ELR (cell line): ENCODE data around the gene KRT84.

Experiments used
- DNase-seq: peaks from one replicate; pipeline ENCODE4 v3.0.0-alpha.2; 2015; ENCODE audit warnings: low read depth

Gene KRT84, protein sequence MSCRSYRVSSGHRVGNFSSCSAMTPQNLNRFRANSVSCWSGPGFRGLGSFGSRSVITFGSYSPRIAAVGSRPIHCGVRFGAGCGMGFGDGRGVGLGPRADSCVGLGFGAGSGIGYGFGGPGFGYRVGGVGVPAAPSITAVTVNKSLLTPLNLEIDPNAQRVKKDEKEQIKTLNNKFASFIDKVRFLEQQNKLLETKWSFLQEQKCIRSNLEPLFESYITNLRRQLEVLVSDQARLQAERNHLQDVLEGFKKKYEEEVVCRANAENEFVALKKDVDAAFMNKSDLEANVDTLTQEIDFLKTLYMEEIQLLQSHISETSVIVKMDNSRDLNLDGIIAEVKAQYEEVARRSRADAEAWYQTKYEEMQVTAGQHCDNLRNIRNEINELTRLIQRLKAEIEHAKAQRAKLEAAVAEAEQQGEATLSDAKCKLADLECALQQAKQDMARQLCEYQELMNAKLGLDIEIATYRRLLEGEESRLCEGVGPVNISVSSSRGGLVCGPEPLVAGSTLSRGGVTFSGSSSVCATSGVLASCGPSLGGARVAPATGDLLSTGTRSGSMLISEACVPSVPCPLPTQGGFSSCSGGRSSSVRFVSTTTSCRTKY

DNA sequence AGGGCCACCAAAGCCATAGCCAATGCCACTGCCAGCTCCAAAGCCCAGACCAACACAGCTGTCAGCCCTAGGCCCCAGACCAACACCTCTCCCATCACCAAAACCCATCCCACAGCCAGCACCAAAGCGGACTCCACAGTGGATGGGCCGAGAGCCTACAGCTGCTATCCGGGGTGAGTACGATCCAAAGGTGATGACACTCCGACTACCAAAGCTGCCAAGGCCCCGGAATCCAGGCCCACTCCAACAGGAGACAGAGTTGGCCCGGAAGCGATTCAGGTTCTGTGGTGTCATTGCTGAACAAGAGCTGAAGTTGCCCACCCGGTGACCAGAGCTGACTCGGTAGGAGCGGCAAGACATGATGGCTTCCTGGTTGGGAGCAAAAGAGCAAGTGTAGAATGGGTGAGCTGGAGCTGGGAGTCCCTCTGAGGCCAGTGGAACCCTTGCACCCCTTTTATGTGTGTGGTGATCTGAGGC is at the start of gene KRT84:
Gene KRT84 (minus strand): TSS at position 427 of the 477 bp plus-strand sequence. CDS start 67 bp downstream, at position 360.
- DNase-seq: no peak

- peak; percentile 67 for DNase-seq
Observed at GRCh38 chr12:52434760-52435530, 49.5 kb upstream of the KRT84 start.

GRCh38 chr12:52434081-52434733 is 48.8 kb upstream of the KRT84 start, which contains the start of gene KRT75:
TSS of gene KRT75 (minus strand) at chr12:52434371. CDS start at chr12:52434304, 67 bp downstream.
- no peak for DNase-seq

GRCh38 chr12:52433501-52434080 is 48.1 kb upstream of the KRT84 start:
- DNase-seq: no peak

DNA sequence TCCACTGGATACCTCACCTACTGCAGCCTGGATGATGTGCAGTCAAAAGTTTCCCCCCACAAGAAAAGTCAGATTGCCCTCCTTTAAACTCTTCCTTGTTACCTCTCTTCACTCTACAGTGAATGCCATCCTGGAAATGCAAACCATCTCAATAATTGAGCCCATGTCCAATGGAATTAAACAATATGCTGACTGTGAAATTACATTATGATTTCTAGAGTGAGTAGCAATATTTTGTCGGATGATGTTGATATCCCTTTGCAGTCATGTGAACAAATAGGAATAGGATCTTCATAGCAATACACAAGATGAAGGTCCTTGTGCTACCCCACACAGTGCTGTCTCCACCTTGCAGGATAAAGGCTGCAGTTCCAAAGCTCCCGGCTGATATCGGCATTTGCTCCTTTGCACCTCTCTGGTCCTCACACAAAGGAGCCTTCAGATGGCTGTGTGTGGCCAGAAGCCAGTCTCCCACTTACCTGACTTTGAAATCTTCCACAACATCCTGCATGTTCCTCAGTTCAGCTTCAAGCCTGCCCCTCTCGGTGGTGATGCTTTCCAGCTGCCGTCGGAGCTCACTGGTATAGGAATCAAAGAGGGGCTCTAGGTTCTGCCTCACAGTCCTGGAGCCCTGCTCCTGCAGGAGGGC is 47.2 kb upstream of the KRT84 start:
- DNase-seq: no peak

GRCh38 chr12:52428121-52428520 is 42.7 kb upstream of the KRT84 start:
- no peak for DNase-seq

- DNase-seq: no peak
Observed at GRCh38 chr12:52427083-52427482, 41.6 kb upstream of the KRT84 start.

DNA sequence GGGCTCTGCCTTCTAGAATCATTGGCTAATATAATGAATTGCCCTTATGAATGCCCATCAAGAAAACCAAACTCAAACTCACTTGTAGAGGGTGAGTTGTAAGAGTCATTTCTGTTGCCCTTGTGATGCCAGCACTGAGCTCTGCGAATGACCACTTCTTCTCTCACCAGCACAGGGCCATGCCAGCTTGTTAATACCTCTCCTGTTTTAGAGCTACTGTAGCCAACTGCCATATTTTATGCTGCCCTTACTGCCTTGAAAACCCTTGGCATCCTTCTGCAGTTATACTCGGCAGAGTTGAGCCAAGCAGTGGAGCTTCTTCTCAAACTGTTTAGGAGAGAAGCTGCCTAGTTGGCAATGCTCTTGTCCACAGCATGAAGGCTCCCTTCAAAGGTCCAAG is 40.6 kb upstream of the KRT84 start:
- no peak for DNase-seq

DNA sequence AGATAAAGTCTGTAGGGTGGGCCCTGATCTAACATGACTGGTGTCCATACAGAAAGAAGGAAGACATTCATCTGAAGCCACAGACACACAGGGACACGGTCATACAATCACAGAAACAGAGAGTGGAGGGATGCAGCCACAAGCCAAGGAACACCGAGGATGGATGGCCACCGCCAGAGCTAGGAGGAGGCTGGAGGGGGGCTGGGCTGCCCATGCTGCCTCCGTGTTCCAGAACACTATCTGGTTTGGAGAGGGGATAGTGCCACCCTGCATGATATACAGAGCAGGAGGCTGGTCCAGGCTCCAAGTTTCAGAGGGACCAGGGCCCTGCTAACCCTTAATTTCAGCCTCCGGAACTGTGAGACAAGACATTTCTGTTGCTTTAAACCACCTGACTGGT is 40.0 kb upstream of the KRT84 start:
- DNase-seq: no peak

GRCh38 chr12:52423661-52424500 is 38.4 kb upstream of the KRT84 start:
- DNase-seq: no peak

- no peak for DNase-seq
Observed at GRCh38 chr12:52423035-52423434, 37.6 kb upstream of the KRT84 start.

DNA sequence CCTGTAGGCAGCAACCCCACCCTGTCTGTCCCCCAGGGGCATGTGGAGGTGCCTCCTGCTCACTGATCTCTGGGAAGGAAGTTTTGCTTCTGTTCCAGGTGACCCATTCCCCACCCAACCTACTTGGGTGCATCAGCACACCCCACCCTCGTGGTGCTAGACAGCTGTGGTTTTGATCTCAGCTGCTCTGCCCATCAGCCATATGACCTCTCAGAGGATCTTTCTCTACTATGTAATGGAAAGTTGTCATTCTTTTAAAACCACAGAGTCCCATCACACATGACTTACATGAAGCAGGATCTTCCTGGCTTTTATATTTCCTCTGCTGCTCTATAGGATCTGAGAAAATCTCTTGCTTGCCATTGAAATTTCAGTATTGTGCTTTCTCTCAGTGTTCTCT is 34.2 kb upstream of the KRT84 start:
- DNase-seq: no peak

DNA sequence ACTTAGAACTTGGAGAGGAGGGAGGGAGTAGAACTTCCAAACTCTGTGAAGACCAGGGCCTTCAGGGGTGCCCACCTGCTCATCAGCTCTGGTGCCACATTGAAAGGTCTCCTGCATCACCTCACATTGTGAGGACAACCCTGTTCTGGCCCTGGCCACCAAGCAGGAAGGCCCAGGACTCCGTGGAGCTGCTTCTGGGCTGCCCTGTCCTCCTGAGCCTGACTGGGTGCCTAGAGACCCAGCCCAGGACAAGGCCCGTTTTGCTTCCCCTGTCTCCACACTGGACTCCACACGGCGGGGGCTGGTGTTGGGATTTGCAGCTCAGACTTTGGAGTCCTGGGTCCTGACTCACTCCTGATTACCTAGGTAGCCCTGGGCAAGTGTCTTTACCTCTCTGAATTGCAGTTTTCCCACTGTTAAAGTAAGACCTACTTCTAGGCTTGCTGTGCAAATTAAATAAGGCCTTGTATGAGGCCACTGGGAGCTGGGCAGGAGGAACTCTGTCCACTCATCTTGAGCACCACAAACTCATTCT is 33.2 kb upstream of the KRT84 start:
- DNase-seq: no peak

DNA sequence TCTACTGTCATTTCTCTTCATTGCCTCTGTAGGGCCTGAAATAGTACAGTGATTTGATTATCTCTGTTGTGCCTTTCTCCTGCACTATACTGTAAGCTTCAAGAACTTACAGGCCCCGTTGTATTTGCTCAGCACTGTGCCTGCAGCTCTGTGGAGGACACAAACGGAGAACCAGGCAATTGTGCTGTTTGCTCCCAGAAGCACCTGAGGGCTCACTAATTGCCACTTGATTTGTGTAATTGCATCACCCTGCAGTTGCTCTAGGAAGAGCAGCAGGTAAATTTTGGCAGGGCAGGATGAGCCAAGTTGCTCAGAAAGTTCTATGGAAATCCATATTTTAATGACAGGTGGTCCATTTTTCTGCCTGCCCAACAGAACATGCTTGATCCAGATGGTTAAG is 32.3 kb upstream of the KRT84 start:
- DNase-seq: no peak

GRCh38 chr12:52416795-52417194 is 31.3 kb upstream of the KRT84 start:
- no peak for DNase-seq

DNA sequence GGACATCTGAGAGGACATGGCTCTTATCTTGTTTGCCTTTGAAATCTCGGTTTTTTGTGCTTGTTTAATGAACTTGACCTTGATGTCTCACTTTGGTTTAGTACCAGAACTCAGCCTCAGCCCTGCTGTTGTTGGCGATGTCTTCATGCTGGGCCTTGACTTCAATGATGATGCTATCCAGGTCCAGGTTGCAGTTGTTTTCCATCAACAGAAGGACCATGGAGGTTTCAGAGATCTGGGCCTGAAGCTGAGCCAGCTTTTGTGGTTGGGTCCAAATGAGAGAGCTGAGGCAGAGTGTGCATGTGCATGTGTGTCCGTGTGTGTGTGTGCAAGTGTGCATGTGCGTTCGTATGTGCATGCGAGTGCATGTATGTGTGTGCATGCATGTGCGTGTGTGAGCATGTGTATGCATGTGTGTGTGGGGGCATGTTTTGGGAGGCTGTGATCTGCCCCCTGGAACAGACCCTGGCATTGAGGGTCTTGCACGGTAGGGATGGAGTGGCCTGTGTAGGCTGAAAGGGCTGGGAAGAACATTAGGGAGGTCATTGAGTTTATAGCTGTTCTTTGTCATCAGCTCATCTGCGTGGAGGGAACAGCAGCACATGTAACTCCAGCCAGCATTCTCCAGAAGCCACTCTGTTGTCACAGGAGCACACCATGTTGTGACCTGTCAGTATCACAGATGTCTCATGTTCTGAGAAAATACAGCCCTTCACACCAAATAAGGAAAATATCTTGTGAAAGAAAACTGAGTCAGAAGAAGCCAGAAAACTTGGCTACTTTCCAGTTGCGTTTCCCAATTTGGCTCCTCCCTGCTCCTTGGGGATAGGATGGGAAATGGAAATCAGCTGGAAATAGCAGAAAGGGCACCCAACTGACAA is 30.7 kb upstream of the KRT84 start:
- DNase-seq: peak; percentile 67

GRCh38 chr12:52414936-52415335 is 29.5 kb upstream of the KRT84 start:
- DNase-seq: no peak

DNA sequence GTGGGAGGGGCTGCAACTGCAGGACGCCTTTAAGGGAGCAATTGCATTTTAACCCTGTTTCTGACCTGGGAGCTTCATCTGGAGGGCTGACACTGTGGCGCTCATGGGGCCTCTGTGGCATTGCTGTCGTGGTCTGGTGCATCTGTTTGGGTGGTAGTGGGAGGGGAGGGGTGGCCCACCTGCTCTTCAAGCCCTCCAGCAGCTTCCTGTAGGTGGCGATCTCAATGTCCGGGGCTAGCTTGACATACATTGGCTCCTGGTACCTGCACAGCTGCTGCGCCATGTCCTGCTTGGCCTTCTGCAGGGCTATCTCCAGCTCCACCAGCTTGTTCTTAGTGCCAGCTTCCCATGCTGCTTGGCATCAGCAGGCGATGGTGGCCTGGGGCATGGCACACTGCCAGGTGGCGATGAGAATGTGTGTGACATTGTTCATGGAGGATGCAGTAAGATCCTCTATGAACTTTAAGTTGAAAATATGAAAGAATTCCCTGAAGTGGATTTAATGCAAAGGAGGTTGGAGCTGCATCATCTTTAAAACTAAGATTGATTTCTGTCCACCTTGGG is 28.4 kb upstream of the KRT84 start:
- no peak for DNase-seq

DNA sequence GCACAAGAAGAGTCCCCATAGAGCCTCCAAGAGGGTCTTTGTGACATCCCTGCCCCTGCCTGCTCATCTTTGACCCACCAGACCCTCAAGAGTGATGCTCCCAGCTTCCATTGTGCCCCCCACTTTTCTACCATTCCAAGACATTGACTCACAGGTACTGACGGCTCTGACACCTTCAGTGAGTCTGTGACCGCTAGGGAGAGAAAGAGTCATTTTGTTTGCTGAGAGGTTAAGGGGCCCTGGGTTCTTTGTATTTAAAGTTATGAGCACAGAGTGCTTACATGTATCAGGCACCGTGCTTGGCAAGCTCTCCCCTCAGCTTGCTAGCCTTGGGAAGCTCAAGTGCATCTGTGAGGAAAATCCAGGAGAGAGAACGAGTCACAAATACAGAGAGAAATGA is 27.8 kb upstream of the KRT84 start:
- peak; percentile 22 for DNase-seq
